DMS53 treated with DMSO at 0.1 percent for 48 hours (cell line): Measurements from ENCODE around the gene TFF1.

Experiments used
- DNase-seq: peaks from one replicate; lab custom pipeline; 2025; ENCODE audit not compliant: unreplicated experiment; lab: John Stamatoyannopoulos, UW

TFF1 gene

DNA sequence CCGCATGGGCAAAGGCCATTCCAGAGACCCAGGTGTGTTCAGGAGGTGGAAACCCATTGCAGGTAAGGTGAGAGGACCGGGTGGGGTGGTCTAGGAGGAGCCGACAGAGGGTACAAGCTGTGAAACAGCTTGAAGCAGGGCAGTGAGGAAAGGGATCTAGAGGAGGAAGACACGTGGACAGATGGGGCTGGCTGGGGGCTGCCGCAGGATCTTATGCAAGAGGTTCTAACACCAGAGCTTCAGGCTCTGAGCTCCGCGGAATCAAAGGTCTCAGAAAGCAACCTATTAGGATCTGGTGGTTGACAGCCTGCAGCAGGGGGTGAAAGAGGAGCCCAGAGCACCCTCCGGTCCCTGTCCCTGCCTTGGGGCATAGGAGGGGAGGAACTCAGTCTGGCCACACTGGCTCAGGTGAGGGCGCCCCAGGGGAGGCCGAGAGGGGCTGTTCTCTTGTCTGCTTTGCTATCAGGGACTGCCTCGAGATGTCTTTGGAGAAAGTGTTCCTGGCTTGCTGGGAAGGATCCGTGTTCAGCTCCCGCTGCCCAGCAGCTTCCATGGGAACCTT, 1.9 kb downstream of the TFF1 start:
- no peak for DNase-seq

- DNase-seq: no peak
These were observed 3.0 kb downstream of the TFF1 start for GRCh38 chr21:42363312-42363711.

- DNase-seq: no peak
These were observed 3.6 kb downstream of the TFF1 start for GRCh38 chr21:42362700-42363099.

GRCh38 chr21:42362198-42362597, 4.1 kb downstream of the TFF1 start:
- no peak for DNase-seq

GRCh38 chr21:42361286-42361685, 5.0 kb downstream of the TFF1 start:
- DNase-seq: no peak

DNA sequence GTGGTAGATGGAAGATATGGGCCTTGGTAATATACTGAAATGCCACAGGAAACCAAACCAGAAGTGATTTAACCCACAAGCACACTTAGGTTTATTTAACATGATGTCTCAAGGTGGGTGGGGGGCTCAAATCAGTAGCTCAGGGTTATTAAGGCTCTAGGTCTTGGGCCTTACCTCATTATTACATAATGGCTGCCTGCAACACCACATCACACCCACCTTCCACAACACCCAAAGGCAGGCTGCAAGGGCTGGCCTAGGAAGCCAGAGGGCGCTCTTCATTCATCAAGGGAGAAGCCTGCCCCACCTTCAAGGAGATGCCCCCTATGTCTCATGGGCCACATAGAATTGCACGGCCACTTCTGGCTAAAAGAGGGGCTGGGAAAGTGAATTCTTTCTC, 6.0 kb downstream of the TFF1 start:
- no peak for DNase-seq

DNA sequence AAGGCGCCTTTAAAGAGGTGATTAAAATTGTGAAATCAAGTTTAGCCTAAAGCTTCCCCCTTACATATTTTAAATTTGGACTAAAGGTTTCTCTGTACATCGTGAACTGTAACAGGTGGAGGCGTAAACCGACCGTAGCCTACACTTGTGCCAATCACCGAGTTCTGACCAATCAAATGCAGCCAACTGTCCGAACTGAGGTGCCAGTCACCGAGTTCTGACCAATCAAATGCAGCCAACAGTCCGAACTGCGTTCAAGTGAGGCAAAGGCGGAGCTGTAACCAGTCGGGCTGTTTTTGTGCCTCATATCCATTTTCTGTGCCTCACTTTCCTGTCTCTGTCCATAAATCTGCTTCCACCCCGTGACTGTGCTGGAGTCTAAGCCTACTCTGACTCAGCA, 7.4 kb downstream of the TFF1 start:
- DNase-seq: no peak

DNA sequence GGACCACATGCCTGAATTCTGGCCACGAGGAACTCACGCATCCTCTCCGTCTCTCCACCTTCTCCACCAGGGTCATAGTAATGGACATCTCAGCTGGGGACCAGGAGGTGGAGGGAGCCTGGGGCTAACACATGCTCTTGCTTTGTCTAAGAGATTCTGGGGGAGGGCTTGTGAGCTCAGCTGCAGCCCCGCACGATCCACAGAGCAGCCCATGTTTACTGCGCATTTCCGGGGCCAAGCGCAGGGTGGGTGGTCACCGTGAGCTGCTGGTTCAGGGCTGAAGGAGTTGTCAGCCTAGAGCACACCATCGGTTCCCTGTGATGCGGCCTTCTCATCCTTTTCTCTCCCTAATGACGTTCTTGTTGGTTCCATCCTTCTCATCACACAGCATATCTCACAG, 8.1 kb downstream of the TFF1 start:
- no peak for DNase-seq

DNA sequence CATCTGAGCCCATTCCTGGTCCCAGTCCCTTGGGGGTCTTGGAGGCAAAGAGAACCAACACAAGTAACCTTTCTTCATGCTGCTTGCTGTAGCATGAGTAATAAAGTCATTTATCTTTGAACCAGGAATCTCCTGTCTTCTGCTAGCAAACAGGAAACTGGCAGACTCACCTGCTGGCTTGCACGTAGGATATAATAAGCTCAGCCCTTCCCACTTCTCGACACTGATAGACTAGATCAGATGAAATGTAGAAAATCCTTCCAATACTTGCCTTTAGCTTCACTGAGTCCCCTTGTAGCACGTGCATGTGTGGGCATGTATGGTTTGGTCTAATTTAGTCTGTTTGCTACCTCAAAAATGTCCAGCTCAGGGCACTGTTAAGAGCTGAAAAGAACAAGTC, 9.0 kb downstream of the TFF1 start:
- no peak for DNase-seq

DNA sequence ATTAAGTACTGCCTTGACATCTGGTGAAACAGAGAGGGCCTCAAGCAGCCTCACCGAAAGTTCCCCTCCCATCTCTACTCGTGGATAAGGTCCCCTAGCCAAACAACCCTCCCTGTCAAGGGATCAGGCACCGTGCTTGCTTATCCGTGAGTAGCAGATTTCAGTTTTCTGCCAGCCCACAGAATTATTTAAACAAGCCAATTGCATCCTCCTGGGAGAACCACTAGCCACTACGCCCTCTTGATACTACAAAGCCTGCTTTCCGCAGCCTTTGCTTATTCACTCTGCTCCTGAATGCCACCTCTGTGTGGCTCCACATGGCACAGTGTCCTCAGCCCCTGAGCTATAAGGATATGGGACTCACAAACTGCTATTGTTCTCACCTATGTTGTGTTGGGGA, 9.7 kb downstream of the TFF1 start:
- no peak for DNase-seq

GRCh38 chr21:42356046-42356445, 10.3 kb downstream of the TFF1 start:
- no peak for DNase-seq

- DNase-seq: no peak
These were observed 12.7 kb downstream of the TFF1 start for GRCh38 chr21:42353623-42354022.

GRCh38 chr21:42352441-42353095, 13.8 kb downstream of the TFF1 start:
- no peak for DNase-seq

DNA sequence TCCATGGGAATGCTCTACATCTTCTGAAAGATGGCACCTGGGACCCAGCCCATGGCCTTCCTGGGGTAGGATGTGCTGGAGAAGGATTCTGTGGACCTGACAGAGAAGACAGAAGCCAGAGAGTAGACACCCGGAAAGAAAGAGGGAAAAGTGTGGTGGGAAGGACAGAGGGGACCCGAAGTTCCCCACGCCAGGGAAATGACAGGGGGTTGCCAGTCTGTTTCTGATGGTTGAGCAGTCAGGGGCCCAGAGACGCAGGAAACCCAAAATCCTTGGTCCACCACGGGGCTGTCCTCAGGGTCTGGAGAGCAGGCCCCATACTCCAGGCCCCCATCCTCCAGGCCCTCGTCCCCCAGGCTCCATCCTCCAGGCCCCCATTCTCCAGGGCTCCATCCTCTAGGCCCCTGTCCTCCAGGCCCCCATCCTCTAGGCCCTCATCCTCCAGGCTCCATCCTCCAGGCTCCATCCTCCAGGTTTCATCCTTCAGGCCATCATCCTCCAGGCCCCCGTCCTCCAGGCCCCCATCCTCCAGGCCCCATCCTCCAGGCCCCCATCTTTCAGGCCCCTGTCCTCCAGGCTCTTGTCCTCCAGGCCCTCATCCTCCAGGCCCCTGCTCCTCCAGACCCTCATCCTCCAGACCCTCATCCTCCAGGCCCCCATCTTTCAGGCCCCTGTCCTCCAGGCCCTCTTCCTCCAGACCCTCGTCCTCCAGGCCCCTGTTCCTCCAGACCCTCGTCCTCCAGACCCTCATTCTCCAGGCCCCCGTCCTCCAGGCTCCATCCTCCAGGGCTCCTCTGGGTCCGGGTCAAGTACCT, 14.5 kb downstream of the TFF1 start:
- DNase-seq: no peak

DNA sequence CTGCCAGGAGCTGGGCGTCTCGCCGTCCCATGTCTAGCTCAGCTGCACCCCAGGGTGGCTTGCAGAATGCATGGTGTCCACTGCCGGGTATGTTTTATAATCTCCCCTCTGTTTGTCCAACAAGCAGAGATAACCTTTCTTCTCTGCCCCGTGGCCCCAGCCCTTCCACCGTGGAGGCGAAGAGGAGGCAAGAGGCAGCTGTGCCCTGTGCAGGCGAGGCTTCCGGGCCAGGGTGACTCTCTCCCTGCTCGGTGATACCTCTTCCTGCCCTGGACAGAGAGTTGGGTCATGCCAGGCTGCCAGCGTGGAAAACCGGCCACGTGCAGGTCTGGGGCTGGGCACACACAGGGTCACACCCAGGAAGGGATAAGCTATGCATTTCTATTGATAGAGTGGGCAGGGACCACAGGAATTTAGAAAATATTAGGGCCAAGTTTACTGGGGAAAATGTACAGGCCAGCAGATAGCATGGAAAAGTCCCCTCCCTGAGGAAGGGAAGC, 15.4 kb downstream of the TFF1 start, which contains the start of gene TFF2:
TFF2 (minus strand) TSS at position 68 of the 500 bp plus-strand sequence; CDS start at position 31, 37 bp downstream.
- DNase-seq: no peak

GRCh38 chr21:42350318-42350910, 15.9 kb downstream of the TFF1 start:
- no peak for DNase-seq

DNA sequence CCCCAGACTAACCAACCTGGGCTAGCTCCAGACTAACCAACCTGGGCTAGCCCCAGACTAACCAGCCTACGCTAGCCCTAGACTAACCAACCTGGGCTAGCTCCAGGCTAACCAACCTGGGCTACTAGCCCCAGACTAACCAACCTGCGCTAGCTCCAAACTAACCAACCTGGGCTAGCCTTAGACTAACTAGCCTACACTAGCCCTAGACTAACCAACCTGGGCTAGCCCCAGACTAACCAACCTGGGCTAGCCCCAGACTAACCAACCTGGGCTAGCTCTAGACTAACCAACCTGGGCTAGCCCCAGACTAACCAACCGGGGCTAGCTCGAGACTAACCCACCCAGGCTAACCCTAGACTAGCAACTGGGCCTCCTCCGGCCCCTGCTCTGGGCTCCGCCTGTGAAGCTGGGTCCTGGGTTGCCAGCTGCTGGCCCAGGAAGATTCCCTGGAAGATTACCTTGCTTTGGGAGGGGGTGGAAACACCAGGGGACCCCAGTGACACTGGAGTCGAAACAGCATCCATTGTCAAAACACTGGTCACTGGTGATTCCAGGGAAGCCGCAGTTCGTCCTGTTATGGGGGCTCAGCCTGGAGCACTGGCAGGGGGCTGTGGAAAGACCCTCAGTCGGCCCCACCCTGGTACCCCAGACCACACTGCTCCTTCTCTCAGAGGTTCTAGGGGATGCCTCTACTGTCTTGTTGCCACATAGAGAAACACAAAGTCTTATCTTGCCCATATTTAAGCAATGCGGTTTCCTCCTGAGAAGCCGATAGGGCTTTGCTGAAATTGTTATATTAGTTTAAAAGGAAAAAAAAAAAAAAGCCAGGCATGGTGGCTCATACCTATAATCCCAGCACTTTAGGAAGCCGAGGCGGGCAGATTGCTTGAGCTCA, 16.7 kb downstream of the TFF1 start:
- no peak for DNase-seq

DNA sequence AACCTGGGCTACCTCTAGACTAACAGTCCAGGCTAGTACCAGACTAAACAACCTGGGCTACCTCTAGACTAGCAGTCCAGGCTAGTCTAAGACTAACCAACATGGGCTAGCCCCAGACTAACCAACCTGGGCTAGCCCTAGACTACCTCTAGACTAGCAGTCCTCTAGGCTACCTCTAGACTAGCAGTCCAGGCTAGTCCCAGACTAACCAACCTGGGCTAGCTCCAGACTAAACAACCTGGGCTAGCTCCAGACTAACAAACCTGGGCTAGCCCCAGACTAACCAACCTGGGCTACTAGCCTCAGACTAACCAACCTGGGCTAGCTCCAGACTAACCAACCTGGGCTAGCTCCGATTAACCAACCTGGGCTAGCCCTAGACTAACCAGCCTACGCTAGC, 17.6 kb downstream of the TFF1 start:
- no peak for DNase-seq

- DNase-seq: no peak
These were observed 18.6 kb downstream of the TFF1 start for GRCh38 chr21:42347601-42348327.
